ENCODE measurements around the gene ZNF280C.
"Not testable (repeated sequence)": the region's sequence is repeated elsewhere in the genome, so short reads cannot be mapped to it uniquely, and the experiment has no call there.

ZNF280C gene, protein sequence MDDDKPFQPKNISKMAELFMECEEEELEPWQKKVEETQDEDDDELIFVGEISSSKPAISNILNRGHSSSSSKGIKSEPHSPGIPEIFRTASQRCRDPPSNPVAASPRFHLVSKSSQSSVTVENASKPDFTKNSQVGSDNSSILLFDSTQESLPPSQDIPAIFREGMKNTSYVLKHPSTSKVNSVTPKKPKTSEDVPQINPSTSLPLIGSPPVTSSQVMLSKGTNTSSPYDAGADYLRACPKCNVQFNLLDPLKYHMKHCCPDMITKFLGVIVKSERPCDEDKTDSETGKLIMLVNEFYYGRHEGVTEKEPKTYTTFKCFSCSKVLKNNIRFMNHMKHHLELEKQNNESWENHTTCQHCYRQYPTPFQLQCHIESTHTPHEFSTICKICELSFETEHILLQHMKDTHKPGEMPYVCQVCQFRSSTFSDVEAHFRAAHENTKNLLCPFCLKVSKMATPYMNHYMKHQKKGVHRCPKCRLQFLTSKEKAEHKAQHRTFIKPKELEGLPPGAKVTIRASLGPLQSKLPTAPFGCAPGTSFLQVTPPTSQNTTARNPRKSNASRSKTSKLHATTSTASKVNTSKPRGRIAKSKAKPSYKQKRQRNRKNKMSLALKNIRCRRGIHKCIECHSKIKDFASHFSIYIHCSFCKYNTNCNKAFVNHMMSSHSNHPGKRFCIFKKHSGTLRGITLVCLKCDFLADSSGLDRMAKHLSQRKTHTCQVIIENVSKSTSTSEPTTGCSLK
- 6.5 to 13.4 (median 11.8) reads per million in 4 experiments for total RNA-seq

DNA sequence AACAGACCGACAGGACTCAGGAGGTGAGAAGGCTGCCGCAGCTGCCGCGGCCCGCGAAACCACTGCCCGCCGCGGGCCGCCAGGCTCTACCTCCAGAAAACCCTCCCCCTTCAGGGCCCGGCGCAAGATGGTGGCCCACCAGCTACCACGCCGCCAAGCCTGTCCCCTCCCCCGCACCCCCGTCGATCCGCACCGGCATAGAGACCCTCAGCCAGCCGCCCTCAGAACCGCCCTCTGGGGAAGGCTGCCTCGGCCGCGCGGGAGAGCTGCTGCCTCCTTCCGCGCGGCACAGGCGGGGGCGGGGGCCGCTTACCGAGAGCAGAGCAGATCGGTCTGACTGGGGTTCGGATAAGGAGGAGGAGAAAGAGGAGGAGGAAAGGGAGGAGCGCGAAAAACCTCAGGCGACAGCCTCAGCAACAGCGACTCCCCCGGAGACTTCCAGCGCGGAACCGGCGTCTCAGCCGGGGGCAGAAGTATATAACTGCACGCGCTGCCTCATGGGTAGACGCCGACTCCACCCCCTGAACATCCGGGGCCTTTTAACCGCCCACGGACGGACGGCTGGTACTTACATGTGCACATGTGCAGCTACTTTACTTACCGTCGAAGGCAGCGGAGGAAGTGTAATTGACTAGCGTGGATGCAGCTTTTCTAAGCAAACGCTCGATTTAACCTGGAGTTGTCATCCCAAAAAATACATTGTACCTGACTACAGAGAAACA, at the start of gene ZNF280C:
TSS of gene ZNF280C (minus strand) at position 451 of the 722 bp plus-strand sequence. CDS start 8,450 bp downstream, outside the sequence.
- DNase-seq = peak; percentile 79

DNA sequence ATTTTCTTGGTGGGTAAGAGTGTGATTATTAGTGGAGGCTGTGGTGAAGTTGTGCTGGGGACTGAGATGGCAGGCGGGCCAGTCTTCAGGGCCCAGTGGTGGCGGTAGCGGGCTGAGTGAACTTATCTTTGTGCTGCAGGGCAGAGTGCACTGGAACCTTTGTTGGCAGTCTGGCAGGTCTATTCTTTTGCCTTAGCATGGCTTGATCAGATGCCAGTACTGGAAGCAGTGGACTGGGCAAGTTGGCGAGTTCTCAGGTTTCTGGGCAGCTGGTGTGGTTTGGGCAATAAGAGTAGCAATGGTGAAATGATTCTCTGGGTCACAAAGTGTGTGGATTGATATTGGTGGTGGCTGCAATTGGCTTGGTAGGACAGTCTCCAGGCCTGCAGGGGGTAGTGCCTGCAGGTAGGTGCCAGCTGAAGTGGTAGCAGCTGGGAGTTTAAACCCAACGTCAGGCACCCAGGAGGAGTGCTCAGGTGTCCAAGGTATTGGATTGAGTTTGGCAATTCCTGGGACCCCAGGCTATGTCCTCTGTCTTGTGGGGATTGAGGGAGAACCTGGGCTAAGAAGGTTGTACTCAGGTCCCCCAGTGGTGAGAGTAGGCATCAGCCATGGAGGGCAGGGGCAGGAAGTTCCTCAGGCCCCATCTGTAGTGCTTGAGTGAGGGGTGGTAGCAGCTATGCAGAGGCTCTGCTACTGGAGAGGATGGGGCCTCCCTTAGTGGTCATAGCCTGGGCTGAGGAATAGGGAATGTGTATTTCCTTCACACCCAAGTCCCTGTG, 36.1 kb upstream of the ZNF280C start:
- DNase-seq = no peak

DNA sequence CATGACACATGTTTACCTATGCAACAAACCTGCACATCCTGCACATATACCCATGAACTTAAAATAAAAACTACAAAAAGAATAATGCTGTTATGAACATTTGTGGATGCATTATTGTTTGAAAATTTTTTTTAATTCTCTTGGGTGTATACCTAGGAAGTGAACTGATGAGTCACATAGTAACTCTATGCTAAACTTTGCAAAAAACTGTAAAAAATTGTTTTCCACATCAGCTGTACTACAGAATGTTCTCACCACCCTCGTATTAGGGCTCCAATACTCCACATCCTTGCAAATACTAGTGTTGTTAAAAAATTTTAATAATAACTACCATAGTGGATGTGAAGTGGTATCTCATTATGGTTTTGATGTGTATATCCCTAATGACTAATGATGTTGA, 33.3 kb upstream of the ZNF280C start:
- no peak for DNase-seq

DNA sequence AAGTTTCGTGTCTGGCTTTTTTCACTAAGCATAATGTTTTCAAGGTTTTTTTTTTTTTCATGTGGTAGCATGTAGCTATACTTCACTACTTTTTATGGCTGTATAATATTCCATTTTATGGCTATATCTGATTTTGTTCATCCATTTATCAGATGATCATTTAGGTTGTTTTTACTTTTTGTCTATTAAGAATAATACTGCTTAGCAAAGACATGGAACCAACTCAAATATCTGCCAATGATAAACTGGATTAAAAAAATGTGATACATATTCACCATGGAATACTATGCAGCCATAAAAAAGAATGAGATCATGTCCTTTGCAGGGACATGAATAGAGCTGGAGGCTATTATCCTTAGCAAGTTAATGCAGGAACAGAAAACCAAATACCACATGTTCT, 32.7 kb upstream of the ZNF280C start:
- DNase-seq = no peak

DNA sequence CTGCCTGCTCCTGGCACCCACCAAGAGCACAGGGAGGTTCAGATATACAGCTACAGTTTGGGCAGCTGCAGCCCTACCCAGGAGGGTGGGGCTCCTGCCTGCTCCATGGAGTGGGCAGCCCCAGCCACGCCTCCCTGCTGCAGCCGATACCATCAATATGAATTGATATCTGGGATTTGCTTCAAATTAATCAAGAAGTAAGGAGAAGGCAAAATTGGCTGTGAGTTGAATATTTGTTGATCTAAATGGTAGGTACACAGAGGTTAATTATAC, 31.2 kb upstream of the ZNF280C start:
- no peak for DNase-seq

DNA sequence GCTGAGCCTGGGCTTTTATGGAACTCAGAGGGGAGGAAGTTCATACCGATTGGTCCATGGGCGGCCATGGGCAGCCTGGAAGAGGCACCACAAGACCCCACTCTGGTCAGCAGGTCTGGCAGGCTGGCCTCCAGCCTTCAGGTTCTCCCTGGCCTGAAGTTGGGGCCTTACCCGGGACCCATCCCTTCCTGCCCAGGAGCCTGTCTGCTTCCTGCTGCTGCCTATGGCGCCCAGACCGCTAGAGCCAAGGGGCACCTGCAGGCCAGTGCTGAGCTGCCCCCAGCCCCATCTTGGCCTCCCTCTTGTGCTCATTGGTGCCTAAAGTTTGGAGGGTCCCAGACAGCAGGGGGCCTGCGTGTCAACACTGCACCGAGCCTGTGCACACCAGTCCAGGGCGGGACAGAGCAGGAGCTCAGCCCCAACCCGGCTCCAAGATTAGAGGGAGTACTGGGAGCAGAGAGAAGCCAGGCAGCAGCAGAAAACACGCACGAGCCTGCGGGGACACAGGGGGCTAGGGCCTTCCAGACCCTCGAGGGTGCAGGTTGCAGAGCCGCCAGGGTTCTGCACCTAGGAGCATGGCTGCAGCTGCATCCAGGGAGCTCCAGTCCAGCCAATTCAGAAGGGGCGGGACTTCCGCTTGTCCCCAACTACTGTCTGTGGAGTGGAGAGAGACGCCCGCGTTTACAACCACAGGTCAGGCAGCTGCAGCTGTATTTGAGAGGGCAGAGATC, 30.7 kb upstream of the ZNF280C start:
- DNase-seq = no peak

DNA sequence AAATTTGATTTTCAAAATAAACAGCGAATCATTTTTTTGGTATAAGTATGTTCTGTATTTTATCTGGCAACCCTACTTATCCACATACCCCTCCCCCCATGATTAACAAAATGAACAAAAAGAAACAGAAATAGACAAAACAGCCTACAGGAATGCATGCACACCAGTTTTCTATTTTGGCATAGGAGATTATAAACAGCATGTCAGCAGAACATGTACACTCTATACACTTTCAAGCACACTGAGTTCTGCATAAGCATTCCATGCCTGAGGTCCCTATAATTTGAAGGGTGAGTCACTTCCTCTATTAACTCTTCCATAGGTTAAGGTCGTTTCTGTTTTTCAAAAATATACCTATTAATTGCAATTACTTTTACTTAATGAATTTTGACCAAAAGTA, 28.0 kb upstream of the ZNF280C start:
- no peak for DNase-seq

DNA sequence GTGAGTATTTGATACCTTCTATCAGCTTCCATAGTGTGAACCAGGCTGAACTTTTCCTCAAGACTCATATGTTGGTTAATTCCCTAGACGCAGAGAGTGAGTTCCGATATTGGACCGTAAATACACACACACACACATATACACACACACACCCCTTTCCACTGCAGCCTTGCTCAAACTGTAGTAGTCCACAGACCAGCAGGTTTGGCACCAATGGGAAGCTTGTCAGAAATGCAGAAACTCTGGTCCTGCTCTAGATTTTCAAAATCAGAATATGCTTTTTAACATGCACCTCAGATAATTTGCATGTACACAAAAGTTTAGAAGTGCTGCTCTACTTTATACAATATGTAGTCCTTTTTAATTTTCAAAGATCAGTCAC, 27.6 kb upstream of the ZNF280C start:
- no peak for DNase-seq

DNA sequence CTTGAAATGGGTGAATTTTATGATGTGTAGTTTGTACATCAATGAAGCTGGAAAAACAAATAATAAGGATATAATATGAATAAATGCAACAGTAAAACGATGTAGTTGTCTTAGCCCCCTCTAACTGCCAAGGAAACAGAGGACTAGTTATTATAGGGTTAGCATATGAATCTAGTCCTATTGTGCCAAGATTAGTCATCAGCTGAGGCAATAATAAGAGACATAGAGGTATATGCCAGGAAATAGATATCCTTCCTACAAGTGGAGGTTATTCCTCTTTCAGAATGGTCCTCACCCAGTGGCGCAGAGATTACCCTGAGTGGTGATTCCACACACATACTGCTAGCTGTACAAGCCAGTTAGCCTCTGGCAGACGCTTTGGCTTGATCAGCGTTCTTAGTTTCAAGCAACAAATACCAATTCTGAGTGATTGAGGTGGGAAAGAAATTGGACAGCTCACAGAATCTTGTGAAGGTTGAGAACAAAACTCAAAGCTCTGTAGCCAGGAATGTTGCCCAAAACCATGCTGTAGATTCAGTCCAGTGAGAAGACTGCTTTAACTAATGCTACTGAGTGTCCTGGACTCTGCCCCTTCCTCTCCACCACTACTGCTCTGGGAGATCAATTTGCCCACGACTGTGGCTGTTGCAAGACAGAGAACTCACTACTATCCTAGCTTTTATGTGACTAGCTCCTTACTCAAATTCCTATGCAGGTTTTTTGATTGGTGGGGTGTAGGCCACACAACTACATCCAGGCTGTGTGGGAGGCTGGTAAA, 27.0 kb upstream of the ZNF280C start:
- no peak for DNase-seq

DNA sequence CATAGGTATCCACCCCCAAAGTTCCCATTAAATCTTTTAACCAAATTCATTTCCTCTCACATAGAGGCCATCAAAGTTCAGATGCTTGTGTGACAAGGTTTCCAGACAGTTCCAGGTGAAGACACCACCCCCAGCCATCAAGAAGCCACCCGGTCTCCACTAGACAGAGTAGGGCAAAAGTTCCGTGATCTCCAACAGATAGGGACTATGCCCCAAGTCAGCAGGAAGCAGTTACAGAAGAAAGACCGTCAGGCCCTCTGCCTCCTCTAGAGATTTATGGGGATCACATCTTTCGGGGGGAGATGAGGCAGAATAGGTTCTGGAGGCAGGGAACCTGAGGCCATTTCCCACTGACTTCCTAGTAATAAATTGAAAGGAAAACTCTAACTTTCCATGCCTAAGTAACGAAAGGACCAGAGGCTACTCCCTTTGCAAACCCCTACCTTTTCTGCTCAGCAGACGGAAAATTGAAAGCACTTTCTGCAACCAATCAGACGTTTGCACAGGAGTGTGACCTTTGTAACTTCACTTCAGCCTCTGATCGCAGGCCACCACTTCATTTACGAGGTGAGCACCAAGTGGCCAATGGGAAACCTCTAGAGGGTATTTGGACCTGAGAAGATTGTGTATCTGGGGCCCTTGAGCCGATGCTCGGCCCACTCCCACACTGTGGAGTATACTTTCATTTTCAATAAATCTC, 18.5 kb upstream of the ZNF280C start:
- no peak for DNase-seq

DNA sequence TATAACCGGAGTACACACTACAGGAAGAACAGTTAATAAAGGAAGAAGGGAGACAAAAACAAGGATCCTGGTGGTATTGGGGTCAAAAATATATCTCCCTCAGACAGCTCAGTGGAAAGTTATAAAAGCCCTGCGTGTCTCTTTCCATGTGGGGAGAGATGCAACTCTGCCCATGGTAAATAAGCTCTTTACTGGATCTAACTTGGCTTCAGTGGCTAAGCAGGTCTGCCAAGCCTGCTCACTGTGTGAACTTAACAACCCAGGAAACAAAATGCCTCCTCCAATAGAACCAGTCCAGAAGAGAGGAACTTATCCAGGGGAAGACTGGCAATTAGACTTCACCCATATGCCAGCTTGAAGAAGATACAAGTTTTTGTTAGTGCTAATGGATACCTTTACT, 17.0 kb upstream of the ZNF280C start:
- DNase-seq = no peak

DNA sequence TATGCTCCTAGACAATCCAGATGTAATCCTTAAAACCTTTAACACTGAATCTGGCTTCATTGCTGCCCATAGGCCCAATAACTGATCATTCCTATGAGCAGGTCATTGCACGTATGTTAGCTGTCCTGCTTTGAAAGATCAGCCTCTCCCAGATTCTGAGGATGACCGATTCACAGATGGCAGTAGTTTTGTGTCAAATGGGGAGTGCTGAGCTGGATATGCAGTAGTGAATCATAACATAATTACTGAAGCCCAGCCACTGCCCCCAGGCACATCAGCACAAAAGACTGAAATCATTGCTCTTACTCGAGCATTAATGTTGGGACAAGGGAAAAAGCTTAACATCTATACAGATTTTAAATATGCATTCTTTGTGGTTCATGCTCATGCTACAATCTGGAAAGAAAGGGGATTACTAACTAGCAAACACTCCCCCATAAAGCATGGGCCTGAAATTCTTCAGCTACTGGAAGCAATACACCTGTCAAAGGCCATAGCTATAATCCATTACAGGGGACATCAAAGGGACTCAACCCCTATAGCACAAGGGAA, 16.4 kb upstream of the ZNF280C start:
- no peak for DNase-seq

DNA sequence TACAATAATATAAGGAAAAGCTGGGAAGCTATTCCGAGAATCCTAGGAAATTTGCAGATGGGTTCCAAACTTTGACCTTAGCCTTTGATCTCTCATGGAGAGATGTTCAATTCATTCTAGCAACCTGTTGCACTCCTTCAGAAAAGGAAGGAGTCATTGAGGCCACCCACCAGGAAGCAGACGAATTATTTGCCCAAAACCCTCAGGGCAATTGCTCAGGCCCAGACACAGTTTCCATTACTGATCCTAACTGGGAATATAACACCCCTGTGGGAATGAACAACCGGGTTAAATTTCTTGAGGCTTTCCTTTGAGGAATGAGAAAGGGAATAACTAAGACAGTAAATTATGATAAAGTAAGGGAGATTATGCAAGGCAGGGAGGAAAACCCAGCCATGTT, 13.5 kb upstream of the ZNF280C start:
- no peak for DNase-seq

DNA sequence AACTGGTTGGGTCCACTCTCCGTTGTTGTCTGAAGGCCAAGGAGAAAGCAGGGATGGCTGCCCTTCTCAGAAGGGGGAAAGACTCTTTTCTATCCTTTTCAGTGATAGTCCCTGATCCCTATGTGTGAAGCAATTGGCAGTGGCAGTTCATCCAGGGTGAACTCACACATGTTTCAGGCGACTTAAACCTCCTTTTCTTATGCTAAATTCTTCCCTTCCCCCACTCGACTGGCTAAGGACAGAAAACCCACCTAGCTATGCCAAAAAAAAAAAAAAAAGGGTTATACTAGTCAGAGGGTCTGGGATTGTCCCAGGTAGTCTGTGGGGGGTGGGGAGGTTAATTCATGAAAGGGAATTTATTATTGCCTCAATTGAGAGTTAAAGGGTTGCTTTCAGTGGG, 12.2 kb upstream of the ZNF280C start:
- DNase-seq = no peak

DNA sequence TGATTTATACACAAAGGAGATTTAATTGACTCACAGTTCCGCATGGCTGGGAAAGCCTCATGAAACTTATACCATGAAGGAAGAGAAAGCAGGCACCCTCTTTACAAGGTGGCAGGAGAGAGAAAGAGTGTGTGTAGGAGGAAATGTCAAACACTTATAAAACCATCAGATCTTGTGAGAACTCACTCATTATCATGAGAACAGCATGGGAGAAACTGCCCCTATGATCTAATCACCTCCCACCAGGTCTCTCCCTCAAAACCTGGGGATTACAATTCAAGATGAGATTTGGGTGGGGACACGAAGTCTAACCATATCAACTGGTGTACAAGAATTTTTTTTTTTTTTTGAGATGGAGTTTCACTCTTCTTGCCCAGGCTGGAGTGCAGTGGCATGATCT, 3.6 kb upstream of the ZNF280C start:
- DNase-seq = not testable (repeated sequence)

DNA sequence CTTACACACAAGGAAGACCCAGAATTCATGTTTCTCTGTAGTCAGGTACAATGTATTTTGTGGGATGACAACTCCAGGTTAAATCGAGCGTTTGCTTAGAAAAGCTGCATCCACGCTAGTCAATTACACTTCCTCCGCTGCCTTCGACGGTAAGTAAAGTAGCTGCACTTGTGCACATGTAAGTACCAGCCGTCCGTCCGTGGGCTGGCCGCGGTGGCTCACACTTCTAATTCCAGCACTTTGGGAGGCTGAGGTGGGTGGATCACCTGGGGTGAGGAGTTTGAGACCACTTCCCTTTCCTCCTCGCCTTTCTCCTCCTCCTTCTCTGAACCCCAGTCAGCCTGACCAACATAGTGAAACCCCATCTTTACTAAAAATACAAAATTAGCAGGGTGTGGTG, 692 bp upstream of the ZNF280C start:
- DNase-seq = not testable (repeated sequence)

DNA sequence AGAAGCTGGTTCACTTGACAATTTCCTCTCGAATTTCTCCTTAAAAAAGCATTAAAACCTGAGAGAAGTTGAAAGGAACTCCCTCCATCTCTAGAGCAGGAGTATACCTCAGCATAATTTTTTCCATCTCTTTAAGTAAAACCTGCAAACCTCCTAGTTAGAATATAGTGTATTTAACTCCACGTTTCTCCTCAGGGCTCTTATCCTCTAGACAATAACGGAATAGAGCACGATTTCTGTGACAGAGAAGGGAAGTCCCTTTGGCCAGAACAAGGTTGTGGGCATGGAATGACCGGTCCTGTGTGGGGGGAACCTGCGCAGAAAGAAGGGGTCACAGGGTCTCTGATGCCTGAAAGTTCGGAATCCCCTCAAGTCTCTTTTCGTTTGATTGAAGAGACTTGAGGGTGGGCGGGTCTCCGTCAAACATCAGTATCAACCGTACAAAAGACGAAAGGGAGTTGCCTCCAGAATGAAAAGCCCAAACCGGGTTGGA, 697 bp downstream of the ZNF280C start:
- DNase-seq = no peak

DNA sequence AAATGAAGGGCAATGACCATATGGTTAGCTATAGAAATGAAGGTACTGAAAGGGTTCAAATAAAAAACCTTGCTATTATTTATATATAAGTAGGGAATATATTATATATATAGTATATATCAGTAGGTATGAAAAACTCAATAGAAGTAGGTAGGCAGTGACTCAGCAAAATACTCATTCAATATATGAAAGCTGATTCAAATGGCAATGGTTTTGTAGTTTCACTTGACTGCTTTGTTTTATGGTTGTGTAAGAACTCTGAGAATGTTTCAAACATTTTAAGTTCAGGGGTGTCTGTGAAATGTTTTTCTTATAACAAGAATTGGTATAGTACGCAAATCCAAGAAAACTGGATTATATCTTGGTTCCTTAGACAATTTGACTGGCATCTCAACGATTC, 4.1 kb downstream of the ZNF280C start:
- DNase-seq = no peak

DNA sequence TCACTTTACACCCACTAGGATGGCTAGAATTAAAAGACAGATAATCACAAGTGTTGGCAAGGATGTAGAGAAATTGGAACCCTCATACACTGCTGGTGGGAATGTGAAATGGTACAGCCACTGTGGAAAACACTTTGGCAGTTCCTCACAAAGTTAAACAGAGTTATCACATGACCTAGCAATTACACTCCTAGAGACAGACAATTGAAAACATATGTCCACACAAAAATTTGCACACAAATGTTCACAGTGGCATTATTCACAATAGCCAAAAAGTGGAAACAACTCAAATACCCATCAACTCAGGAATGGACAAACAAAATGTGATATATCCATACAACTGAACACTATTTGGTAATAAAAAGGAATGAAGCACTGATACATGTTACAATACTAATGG, 5.7 kb downstream of the ZNF280C start:
- no peak for DNase-seq

DNA sequence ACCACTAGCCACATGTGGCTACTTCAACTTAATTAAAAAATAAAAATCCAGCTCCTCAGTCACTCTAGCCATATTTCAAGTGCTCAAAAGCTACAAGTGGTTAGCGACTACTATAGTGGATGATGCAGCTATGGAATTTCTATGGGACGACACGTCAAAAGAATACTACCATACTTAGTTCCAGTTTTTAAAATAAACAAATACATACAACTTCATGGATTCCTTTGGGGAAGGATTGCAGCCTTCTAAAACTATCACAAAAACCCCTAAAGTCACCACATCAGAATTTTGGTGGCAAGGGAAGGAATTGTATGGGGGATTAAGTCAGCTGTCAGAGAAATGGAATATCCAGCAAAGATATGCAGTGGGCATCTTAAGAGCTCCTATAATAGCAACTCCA, 6.5 kb downstream of the ZNF280C start:
- no peak for DNase-seq

Measured in effector CD8-positive, alpha-beta T cell (primary cell).